Nephron (organoid): ENCODE results near the gene IGFBP4.

Experiments
- H3K27ac Mint-ChIP-seq, 3 experiments: 2 replicates each; pipeline ENCODE4 v1.8.0; 2020; ENCODE audit warnings: mixed read lengths in 3 of 3, mild to moderate bottlenecking in 2 of 3, moderate library complexity in 1 of 3
- H3K27me3 Mint-ChIP-seq: 2 replicates; pipeline ENCODE4 v1.8.0; 2021; ENCODE audit warnings: low read depth, mild to moderate bottlenecking, moderate library complexity, mixed read lengths
- H3K36me3 Mint-ChIP-seq: 2 replicates; pipeline ENCODE4 v1.8.0; 2020; ENCODE audit warnings: low read depth, mixed read lengths
- H3K4me1 Mint-ChIP-seq: 2 replicates; pipeline ENCODE4 v1.8.0; 2020; ENCODE audit warnings: mixed read lengths
- H3K4me3 Mint-ChIP-seq, 3 experiments: 2 replicates each; pipeline ENCODE4 v1.8.0; 2020; ENCODE audit warnings: mild to moderate bottlenecking in 3 of 3, mixed read lengths in 3 of 3, moderate library complexity in 2 of 3
- H3K9me3 Mint-ChIP-seq: 2 replicates; pipeline ENCODE4 v1.8.0; 2020; ENCODE audit warnings: mixed read lengths
- TF ChIP-seq, protein P1 (sequence below), 3 experiments: fragments of 200-600 bp; sonication (generic); IDR thresholded peaks; one replicate each; pipeline ENCODE4 v1.5.0; 2021; ENCODE audit warnings: antibody characterized with exemption in 3 of 3; ENCODE audit not compliant: unreplicated experiment in 3 of 3

IGFBP4 gene

GRCh38 chr17:40443988-40444899, 994 bp downstream of the IGFBP4 start:
- H3K27me3 Mint-ChIP-seq, result peaks cover 4% of the 10 kb centered on the region

DNA sequence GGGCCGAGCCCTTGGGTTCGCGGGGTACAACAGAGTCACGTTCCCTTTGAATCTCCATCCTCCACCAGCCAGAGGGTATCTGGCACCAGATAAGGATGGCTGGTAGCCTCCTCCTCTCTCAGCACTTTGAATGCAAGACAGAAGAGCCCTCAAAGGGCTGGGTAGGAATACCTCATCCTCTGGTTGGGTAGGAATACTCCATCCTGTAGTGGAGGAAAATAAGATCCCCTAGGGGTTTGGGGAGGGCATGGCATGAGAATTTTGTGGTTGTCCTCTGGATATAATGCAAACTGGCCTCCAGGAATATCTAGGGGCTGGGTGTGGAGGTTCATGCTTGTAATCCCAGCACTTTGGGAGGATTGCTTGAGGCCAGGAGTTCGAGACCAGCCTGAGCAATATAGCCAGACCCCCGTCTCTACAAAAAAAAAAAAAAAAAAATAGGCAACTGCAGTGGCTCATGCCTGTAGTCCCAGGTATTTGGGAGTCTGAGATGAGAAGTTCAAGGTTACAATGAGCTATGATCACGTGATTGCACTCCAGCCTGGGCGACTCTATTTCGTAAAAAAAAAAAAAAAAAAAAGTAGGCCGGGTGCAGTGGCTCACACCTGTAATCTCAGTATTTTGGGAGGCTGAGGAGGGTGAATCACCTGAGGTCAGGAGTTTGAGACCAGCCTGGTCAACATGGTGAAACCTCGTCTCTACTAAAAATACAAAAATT, 2.7 kb downstream of the IGFBP4 start:
- H3K27ac Mint-ChIP-seq, result peak overlapping the region; percentile 92 to 97 (median 94)
- TF ChIP-seq, protein P1, sequence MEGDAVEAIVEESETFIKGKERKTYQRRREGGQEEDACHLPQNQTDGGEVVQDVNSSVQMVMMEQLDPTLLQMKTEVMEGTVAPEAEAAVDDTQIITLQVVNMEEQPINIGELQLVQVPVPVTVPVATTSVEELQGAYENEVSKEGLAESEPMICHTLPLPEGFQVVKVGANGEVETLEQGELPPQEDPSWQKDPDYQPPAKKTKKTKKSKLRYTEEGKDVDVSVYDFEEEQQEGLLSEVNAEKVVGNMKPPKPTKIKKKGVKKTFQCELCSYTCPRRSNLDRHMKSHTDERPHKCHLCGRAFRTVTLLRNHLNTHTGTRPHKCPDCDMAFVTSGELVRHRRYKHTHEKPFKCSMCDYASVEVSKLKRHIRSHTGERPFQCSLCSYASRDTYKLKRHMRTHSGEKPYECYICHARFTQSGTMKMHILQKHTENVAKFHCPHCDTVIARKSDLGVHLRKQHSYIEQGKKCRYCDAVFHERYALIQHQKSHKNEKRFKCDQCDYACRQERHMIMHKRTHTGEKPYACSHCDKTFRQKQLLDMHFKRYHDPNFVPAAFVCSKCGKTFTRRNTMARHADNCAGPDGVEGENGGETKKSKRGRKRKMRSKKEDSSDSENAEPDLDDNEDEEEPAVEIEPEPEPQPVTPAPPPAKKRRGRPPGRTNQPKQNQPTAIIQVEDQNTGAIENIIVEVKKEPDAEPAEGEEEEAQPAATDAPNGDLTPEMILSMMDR (IDR thresholded peaks at IDR 0.05; ENCODE audit: unreplicated experiment in 3 of 3), result peak in 1 of 3 experiments; percentile 19
- H3K4me1 Mint-ChIP-seq, result peaks cover 55% of the 10 kb centered on the region
- peaks cover 4% of the 10 kb centered on the region for H3K27me3 Mint-ChIP-seq
- no peaks in the 10 kb centered on the region for H3K36me3 Mint-ChIP-seq
- peak overlapping the region; percentile 84 to 94 (median 91) for H3K4me3 Mint-ChIP-seq
- H3K9me3 Mint-ChIP-seq, result no peaks in the 10 kb centered on the region

More at GRCh38 chr17:40443988-40444899, 994 bp downstream of the IGFBP4 start:
- Mint-ChIP-seq H3K4me1 (peaks cover 48% of the 10 kb centered on the region), H3K4me3 (peak overlapping the region; percentile 84 to 94 (median 91)), H3K9me3 (no peaks in the 10 kb centered on the region), H3K27ac (peak overlapping the region; percentile 92 to 97 (median 94)), H3K36me3 (no peaks in the 10 kb centered on the region)
- TF ChIP-seq, protein P1 (IDR thresholded peaks at IDR 0.05; ENCODE audit: unreplicated experiment in 3 of 3), result peak in 2 of 3 experiments; percentile 6 to 9

DNA sequence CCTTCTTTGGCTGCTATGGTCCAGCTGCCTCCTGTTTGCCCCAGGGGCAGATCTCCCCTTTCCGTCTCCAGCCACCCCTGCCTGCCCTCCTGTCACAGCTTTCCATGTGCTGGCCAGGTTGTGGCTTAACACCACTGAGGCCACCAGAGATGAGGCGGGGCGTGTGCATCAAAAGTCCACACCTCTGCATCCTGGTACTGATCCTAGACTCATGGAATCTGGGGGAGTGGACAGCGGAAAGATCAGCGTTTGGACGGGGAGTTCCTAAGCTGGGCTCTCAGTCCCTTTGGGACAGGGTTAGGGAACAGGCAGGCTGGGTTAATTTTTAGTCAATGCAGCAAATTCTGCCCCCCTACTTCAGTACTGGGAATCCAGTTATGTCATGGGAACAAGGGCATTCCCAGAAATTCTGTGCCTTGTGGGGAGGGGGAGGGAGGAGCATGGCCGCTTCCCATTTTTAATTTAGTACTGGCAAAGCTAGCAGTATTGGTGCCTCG, 3.9 kb downstream of the IGFBP4 start:
- H3K27me3 Mint-ChIP-seq, result peaks cover 4% of the 10 kb centered on the region
- no peaks in the 10 kb centered on the region for H3K9me3 Mint-ChIP-seq
- TF ChIP-seq, protein P1 (IDR thresholded peaks at IDR 0.05; ENCODE audit: unreplicated experiment in 3 of 3), result no peak
- peak overlapping the region; percentile 30 to 61 (median 51) for H3K27ac Mint-ChIP-seq
- H3K4me1 Mint-ChIP-seq, result peaks cover 64% of the 10 kb centered on the region
- H3K4me3 Mint-ChIP-seq, result peak overlapping the region; percentile 48 to 66 (median 53)
- H3K36me3 Mint-ChIP-seq, result peaks cover 2% of the 10 kb centered on the region

DNA sequence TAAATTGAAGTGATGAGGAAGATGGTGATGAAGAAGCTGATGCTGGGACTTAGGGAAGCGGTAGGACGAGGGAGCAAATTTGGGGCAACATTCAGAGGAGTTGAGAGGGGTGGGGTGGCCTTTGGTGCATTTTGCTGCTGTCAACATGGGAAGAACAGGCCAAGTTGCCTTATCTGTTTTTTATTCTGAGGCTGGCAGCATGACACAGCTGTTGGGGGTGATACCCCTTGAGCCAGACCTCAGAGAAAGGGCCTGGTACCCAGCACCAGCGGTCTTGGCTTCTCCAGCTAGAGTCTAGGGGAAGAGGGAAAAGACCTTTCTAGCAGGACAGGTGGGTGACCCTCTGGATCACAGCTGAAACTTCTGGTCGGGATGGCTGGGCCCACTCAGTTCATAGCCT, 4.6 kb downstream of the IGFBP4 start:
- TF ChIP-seq, protein P1 (IDR thresholded peaks at IDR 0.05; ENCODE audit: unreplicated experiment in 3 of 3), result no peak
- H3K4me3 Mint-ChIP-seq, result peak overlapping the region; percentile 48 to 66 (median 53)
- H3K4me1 Mint-ChIP-seq, result peaks cover 65% of the 10 kb centered on the region
- peak overlapping the region; percentile 30 to 61 (median 51) for H3K27ac Mint-ChIP-seq
- H3K36me3 Mint-ChIP-seq, result peaks cover 7% of the 10 kb centered on the region
- H3K9me3 Mint-ChIP-seq, result no peaks in the 10 kb centered on the region
- H3K27me3 Mint-ChIP-seq, result no peaks in the 10 kb centered on the region

DNA sequence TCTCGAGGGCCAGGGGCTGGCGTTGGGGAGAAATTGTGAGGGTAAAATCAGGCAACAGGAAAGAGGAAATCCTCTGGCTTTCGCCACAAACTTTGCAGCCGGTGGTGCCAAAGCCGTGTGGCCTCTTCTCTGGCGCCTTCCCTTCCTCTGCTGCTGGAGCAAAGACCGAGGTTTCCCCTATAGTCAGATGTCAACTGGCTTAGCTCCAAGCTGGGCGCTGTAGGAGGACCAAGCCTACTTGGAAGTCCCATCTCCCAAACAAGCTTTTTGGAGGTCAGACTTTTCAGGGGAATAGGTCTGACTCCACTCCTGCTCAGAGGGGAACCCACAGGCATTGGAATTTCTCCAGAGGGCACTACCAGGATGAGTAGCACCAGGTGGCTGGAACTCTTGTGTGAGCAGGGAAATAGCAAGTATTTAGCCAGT, 5.0 kb downstream of the IGFBP4 start:
- Mint-ChIP-seq H3K4me3 (peak overlapping the region; percentile 48 to 63 (median 53)), H3K27me3 (no peaks in the 10 kb centered on the region), H3K4me1 (peaks cover 69% of the 10 kb centered on the region), H3K36me3 (peaks cover 10% of the 10 kb centered on the region), H3K27ac (peak overlapping the region; percentile 61 to 80 (median 76)), H3K9me3 (no peaks in the 10 kb centered on the region)
- TF ChIP-seq, protein P1 (IDR thresholded peaks at IDR 0.05; ENCODE audit: unreplicated experiment in 3 of 3), result no peak
